Ovary (tissue), 3 donors: ENCODE results near the gene UGT1A7.

ENCODE experiments used
- CTCF ChIP-seq, 3 donors: fragments of 450-650 bp in 2 of 3; fragments of 200-600 bp in 1 of 3; IDR thresholded peaks; one replicate each; pipeline versions ENCODE4 v1.5.1 to v1.8.0; 2016 to 2022; ENCODE audit warnings: antibody characterized with exemption in 3 of 3, mild to moderate bottlenecking in 1 of 3
- EP300 ChIP-seq: sonication (generic); formaldehyde crosslinking; IDR thresholded peaks from one replicate; pipeline ENCODE4 v1.6.1; 2017; ENCODE audit warnings: antibody characterized with exemption
- POLR2A ChIP-seq: fragments of 450-650 bp; IDR thresholded peaks from one replicate; pipeline ENCODE4 v1.6.1; 2017; ENCODE audit warnings: antibody characterized with exemption, mild to moderate bottlenecking, moderate library complexity
- donor health status: DM: no; HTN: no; CAD: no.

GRCh38 chr2:233671290-233672161, 10.2 kb upstream of the UGT1A7 start, which contains the start of gene UGT1A9:
- TF ChIP-seq CTCF (IDR thresholded peaks at IDR 0.05): no peak
- no peak for TF ChIP-seq EP300
- TF ChIP-seq POLR2A: no peak
